HG03439 (cell line): ENCODE data around the gene SYT2.
"Not testable (repeated sequence)": the region's sequence is repeated elsewhere in the genome, so short reads cannot be mapped to it uniquely, and the experiment has no call there.

Source experiments
- ATAC-seq: cut with Tn5 transposase; IDR thresholded peaks from one replicate; pipeline ENCODE4 v1.9.1; 2021; ENCODE audit warnings: mild to moderate bottlenecking, moderate library complexity; ENCODE audit not compliant: unreplicated experiment

SYT2 gene

DNA sequence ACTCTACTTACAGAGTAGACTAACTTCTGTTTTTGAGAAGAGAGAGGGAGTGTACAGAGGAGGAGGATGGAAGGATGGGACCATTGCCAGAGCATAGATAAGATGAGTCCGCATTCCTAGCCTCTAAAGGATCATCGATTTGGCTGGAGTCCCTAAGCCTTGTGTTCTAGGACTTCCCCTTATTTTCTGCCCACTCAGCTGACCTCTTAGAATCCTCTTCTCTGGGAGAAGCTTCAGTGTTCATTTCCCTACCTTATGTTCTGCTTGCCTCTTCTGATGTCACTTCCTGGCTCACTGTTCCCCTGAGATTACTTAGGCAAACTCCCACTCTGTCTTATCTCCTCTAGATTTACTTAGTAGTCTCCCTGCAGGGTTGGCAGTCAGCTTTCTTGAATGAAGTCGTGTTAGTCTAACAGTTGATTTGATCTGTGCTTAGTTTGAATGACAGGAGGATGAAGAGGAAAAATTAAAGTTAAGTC is 156.7 kb downstream of the SYT2 start:
- no peak for ATAC-seq

DNA sequence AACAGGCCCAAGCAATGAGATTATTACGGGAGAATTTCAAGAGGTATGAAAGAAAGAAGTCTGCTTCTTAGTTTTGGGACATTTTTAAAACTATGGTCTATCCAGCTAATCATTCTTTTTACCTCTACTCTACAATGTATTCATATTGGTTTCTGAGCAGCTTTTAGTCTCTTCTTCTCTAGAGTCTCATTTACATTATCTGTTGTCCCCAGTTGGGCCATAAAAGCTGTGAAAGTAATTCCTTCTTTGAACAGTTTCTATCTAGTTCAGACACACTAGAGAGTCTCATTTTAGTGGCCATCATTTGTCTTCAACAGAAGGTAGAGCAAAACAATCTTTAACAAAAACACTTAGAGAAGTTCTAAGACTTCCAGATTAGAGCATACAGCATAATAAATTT is 157.2 kb downstream of the SYT2 start:
- not testable (repeated sequence) for ATAC-seq

DNA sequence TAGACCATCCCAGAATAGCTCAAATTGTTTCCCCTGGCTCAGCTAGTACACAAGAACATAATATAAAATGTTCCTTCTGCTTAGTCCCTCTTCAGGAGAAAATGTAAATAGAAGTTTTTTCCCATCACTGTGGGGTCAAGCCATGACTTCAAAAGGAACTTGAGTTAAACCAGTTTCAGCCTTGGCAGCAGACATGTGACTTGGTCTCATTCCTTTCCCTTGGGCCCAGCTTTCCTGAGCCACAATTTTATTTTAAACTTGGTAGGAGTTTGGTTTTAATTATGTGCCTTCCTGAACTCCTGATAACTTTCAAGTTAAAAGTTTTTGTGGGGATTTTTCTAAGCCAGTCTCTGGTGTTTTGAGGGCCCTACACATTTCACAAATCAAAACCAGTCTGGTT is 157.6 kb downstream of the SYT2 start:
- ATAC-seq: not testable (repeated sequence)

DNA sequence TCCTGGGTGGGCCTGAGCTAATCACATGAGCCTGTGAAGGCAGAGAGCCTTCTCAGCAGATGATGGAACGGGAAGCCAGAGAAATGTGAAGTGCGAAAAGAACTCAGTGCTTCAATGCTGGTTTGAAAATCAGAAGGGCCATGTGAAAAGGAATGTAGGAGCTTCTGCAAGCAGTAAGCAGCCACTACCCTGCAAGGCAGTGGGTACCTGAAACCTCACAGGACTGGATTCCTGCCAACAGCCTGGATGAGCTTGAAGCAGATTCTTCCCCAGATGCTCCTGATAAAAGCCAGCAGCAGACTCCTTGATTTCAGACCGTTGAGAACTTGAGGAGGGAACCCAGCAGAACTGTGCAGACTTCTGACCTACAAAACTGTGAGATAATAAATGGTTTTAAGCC is 158.6 kb downstream of the SYT2 start:
- no peak for ATAC-seq

DNA sequence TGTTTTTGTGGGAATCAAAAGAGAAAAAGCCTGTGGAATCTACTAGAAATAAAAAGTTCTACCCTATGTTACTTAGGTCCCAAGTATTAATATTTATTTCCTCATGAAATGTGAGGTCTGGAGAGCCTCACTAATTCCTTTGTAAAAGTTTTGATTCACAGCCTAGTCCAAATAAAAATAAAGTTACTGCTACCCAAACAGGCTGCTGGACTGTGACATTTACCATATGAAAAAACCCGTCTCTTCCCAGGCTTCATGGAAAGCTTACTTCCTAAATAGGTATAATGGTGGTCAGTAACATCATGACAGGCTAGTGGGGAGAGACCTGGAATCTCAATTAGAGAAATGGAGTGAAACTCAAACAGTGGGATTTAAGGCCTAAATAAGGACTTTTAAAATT is 160.2 kb downstream of the SYT2 start:
- not testable (repeated sequence) for ATAC-seq

DNA sequence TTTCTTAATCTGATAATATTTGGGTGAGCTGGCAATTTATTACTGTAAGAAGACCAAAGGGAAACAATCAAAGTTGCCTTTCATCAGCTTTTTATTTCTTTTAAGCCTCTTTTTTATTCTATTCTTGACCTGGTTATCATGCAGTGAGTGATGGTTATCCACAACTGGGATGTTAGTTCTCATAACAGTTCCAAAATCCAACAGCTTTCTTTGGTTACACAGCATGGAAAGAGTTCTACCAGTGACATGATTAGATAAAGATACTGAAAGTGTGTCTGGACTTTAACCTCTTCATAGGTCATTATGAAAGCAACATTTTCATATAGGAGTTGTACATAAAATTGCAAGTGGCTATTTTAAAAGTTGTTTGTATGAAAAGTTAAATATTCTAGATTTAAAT is 163.0 kb downstream of the SYT2 start:
- ATAC-seq: no peak

DNA sequence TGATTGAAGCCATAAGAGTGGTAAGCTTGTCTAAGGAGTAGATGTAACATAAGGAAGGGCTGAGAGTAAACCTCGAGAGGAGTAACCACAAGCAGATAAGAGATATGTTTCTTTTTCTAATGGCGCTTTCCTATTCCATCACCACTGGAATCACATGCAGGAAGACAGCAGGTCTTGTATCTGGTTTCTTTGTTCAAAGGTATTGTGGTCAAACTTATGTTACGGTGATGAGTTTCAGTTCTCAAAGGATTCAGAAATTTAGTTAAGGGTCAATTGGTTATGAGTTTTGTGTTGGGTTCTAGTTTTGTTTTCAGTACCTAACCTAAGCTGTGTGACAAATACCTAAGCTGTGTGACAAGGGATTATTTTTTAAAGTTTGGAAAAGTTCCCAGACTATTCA is 163.5 kb downstream of the SYT2 start:
- ATAC-seq: peak; percentile 78

DNA sequence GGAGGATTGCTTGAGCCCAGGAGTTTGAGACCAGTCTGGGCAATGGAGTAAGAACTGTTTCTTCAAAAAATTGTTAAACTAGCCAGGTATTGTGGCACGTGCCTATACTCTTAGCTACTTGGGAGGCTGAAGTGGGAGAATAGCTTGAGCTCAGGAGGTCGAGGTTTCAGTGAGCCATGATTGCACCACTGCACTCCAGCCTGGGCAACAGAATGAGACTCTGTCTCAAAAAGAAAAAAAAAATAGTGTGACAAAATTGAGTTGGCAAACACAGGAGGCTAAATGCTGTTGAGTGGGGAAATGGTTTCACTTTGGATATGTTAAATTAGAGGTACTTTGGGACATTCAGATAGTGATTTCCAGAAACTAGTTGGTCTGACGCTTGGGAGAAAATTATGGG is 163.9 kb downstream of the SYT2 start:
- peak; percentile 30 for ATAC-seq

DNA sequence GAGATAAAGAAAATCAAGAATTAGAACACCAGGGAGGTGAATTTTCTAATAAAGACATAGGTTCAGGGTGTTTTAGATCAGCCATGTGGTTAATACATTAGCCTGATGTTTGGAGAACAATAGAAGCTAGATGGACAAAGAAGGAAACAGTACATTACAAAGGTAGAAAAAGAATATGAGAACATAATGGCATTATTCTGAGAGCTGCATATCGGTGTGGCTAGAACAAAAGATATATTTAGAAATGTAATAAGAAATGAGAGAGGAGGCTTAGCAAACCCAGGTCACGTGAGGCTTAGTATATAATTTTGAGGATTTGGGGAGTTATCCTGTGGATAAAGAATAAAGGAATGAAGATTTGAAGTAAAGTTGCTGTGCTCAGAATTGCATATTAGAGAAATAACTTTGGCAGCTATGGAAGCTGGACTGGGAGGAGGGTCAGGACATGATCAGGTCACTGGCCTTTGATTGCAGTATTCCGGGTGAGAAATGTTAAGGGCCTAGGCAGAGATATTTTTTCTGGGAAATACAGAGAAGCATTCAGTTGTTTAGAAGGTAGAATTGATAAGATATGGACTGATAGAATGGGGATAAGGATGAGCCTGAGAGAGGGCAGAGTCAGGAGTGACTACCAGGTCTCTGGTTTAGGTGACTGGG is 164.5 kb downstream of the SYT2 start:
- ATAC-seq: not testable (repeated sequence)

DNA sequence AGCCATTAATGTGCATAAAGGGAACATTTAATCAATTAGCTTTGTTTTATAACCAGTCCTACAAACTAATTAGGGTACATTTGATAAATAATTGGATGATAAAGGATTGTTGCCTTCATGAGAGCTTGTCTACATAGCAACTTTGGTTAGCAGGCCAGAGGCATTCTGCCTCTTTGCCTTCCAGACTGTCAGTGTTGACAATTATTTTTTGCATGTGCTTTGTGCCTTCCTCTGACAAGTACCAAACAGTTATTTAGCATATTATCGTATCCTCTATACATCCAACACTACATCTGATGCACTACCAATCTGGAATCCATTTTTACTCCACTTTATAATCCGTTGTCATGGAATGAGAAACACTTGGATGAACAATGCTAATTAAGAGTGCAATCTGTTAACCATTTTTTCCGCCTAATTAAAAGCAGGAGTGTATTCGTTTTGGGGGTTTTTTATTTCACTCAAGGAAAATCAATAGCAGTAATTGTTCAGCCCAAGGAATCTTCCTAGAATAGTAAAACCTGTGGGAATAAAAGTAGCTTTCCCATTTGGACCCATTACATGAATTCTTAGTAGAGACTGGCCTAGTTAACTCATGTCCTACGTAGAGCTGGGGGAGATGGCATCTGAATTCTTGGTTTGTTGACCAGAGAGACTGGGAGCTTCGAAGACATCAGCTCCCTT is 165.3 kb downstream of the SYT2 start:
- ATAC-seq: not testable (repeated sequence)

DNA sequence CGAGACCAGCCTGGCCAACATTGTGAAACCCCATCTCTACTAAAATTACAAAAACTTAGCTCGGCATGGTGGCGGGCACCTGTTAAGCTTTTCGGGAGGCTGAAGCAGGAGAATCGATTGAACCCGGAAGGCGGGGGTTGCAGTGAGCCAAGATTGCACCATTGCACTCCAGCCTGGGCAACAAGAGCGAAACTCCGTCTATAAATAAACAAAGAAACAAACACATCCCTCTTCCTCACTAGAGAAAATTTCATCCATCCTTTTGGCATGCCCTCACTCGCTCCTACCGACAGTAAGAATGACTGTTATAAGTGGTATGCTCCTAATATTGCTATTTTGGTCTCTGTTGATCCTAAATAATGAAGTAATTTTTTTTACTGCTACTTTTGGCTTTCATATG is 166.7 kb downstream of the SYT2 start:
- not testable (repeated sequence) for ATAC-seq

DNA sequence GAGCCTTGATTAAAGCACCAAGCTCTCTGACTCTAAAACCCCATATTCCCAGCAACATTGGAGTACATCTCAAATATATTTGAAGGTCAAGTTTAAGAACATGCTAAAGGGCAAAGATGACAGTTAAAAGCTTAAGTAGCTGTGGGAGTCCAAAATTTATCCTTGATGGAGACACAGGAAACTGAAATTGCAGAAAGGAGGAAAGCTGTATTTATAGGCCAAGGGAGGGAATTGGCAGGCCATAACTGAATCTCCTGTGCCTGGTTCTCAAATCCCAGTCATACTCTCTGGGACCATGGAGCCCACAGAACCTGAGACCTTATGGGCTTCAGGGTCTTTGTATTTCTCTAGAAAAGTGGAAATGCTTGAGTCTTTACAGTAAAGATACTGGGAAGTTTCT is 167.8 kb downstream of the SYT2 start:
- ATAC-seq: not testable (repeated sequence)

DNA sequence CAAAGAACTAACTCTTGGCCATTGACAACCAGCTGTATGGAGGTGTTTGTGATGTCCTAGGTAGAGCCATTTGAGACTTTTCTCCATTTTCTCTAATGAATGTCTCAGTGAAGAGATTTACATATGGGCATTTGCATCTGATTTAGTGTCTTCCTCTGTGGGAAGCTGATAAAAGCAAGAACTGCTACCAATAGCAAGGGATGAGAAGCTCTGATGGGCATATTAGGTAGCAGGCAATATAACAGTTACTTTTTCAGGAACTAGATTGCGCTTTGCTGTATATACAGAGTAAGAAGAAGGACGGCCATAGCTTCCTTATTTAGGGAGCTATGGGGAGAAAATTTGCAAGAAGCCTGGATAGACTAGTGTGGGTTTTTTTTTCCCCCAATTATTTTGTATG is 169.4 kb downstream of the SYT2 start:
- not testable (repeated sequence) for ATAC-seq
